ENCODE data around the gene GALNT16. TPM values are rescaled to one million over a fixed set of nuclear protein-coding genes. Genes with fewer than 3 reads are reported as not detected.

GALNT16 gene
- polyA plus RNA-seq, result 9.8 and 23.2 TPM in 2 replicates

DNA sequence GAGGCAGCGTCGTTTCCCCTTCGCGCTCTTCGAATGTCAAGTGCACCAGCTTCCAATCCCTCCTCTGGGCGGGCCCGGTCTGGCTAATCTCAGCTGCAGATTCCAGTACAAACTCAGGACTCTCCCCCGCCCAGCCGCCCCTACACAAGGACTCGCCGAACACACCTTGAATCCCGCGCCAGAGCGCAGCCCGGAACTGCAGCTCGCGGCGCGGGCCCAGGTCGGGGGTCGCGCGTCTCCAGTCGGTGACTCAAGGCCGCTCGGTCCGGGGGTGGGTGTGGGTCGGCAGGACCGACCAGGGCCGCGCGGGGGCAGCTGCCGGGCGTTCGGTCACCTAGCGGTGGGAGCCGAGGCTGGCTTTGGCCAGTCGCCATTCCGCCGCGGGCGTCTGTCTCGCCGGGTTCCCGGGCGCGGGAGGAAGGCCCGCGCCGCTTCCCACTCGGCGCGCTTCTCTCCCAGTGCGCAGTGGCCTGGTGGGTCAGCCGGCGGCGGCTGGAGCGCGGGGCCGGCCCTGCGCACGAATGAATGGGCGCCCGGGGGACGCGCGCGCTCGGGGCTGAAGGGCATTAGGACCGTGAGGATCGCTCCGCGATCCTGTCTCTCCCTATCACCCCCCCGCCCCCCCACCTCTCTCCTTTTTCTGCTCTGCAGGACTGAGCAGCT, at the start of gene GALNT16:
GALNT16 (plus strand) TSS at position 632 of the 663 bp plus-strand sequence. CDS start 133 bp downstream, outside the sequence.

DNA sequence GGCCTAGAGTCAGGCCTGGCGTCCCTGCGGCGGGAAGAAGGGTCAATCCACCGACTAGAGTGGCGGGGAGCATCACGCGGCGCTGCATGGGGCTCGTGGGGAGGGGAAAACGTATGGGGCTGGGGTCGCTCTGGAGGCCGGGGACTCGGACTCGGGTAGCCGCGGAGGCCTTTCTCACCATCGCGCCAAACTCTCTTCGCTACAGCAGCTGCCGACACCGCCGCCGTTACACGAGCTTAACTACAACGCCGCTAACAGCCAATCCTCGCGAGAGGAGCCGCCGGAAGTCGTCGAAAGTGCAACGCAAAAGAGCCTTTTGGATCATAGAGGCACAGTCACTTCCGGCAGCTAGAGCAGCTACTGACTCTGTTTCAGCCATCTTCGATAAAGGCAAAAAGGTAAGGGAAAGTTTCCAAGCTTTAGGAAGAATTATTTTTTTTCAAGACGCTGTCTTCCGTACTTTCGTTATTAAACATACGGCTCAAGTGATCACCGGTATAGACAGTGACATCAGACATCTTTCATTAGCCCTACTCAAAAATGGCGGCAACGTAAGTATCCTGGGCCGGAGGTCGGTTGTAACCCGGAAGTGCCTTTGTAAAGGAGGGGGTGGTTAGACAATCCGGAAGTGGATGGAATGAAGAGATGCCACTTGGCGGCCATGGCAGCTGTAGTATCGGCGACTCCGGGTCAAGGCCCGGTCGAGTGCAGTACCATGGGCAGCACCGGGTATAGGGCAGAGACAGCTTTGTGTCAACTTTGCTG, 138.3 kb downstream of the GALNT16 start, which contains the start of the genes ERH and SLC39A9:
ERH (minus strand) TSS at position 247 of the 765 bp plus-strand sequence; CDS start at position 181, 66 bp downstream.
SLC39A9 (plus strand) TSS at position 640 of the 765 bp plus-strand sequence. CDS start 678 bp downstream, outside the sequence.

Other genes with a start within 250 kb of the GALNT16 start
- 14.7 and 16.7 TPM in 2 replicates for gene DCAF5, start 107.0 kb upstream of the GALNT16 start, polyA plus RNA-seq
- gene EXD2, start 68.7 kb upstream of the GALNT16 start, polyA plus RNA-seq, result 11.6 and 15.7 TPM in 2 replicates
- gene ERH, start 138.1 kb downstream of the GALNT16 start, polyA plus RNA-seq, result 122 and 127 TPM in 2 replicates
- gene SLC39A9, start 138.5 kb downstream of the GALNT16 start, polyA plus RNA-seq, result 34.6 and 36.1 TPM in 2 replicates
- 46.0 and 58.9 TPM in 2 replicates for gene PLEKHD1, start 224.6 kb downstream of the GALNT16 start, polyA plus RNA-seq